MM.1S (cell line): ENCODE measurements around the gene SLCO3A1.

Experiments used
- EZH2phosphoT487 ChIP-seq: fragments of 300-600 bp; sonication (generic); IDR thresholded peaks from 2 replicates; pipeline ENCODE4 v1.6.1; 2018; ENCODE audit warnings: antibody characterized with exemption, low read length
- TF ChIP-seq, protein P1 (sequence below): fragments of 300-600 bp; sonication (generic); IDR thresholded peaks from 2 replicates; pipeline ENCODE4 v1.5.1; 2016; ENCODE audit warnings: antibody characterized with exemption, low read length, mixed read lengths

DNA sequence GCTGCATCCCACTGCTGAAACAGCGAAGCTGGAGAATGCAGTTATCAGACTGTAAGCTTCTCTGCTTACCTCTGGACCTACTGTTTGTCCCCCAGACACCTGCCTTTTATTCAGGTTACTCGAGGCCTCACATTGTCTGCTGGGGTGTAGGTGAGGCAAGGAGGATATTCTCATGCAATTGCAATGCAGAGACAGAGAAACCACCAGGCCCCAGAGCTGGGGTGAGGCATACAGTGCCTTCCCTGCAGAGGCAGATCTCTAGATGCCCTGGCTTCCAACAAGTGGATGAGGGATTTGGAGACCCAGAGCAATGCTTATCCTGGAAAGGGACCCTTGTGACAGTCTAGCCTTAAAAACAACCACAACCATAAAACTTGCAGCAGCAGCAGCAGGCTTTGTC, 276.7 kb downstream of the SLCO3A1 start:
- TF ChIP-seq, protein P1, sequence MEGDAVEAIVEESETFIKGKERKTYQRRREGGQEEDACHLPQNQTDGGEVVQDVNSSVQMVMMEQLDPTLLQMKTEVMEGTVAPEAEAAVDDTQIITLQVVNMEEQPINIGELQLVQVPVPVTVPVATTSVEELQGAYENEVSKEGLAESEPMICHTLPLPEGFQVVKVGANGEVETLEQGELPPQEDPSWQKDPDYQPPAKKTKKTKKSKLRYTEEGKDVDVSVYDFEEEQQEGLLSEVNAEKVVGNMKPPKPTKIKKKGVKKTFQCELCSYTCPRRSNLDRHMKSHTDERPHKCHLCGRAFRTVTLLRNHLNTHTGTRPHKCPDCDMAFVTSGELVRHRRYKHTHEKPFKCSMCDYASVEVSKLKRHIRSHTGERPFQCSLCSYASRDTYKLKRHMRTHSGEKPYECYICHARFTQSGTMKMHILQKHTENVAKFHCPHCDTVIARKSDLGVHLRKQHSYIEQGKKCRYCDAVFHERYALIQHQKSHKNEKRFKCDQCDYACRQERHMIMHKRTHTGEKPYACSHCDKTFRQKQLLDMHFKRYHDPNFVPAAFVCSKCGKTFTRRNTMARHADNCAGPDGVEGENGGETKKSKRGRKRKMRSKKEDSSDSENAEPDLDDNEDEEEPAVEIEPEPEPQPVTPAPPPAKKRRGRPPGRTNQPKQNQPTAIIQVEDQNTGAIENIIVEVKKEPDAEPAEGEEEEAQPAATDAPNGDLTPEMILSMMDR, result no peak
- no peak for TF ChIP-seq EZH2phosphoT487
